Naive thymus-derived CD4-positive, alpha-beta T cell (primary cell): ENCODE results near the gene TREML2. TPM values are rescaled to one million over a fixed set of nuclear protein-coding genes. Genes with fewer than 3 reads are reported as not detected.
A peak's percentile ranks its signal among the peaks of the same experiment; 100 is the strongest.

Experiments
- ATAC-seq: fragments of 150-1000 bp; cut with Tn5 transposase; 2 replicates; pipeline ENCODE4 v1.10.0; 2021; ENCODE audit warnings: mild to moderate bottlenecking, moderate library complexity
- CTCF ChIA-PET: fragments of 350-600 bp; sonication (Branson Sonifier 250); formaldehyde crosslinking; loops from one replicate; lab custom pipeline; 2021; ENCODE audit warnings: antibody characterized with exemption; lab: Charles Lee
- POLR2A ChIA-PET: fragments of 350-600 bp; sonication (Branson Sonifier 250); formaldehyde crosslinking; loops from one replicate; lab custom pipeline; 2021; ENCODE audit warnings: antibody characterized with exemption, inconsistent platforms; lab: Charles Lee
- DNase-seq, 9 donors: peaks; one replicate each; pipeline versions ENCODE4 v3.0.0 to v3.0.0-alpha.2; 2020 to 2022; ENCODE audit warnings: mixed read lengths in 1 of 9
- H3K27ac ChIP-seq: one replicate; pipeline ENCODE4 v1.7.0; 2013; ENCODE audit warnings: mild to moderate bottlenecking, low read depth, low read length, moderate library complexity
- H3K27me3 ChIP-seq, 2 donors: one replicate each; pipeline ENCODE4 v1.7.0; 2013; ENCODE audit warnings: low read length in 2 of 2, mild to moderate bottlenecking in 2 of 2, moderate library complexity in 2 of 2; ENCODE audit not compliant: control insufficient read depth in 2 of 2, insufficient read depth in 2 of 2
- H3K36me3 ChIP-seq, 3 experiments: 1 replicate in 2 of 3; 2 replicates in 1 of 3; pipeline ENCODE4 v1.7.0; 2013; ENCODE audit warnings: low read length in 3 of 3, mild to moderate bottlenecking in 3 of 3, moderate library complexity in 1 of 3; ENCODE audit not compliant: insufficient read depth in 3 of 3, control insufficient read depth in 2 of 3
- H3K4me1 ChIP-seq, 2 donors: one replicate each; pipeline ENCODE4 v1.7.0; 2013; ENCODE audit warnings: low read length in 2 of 2, mild to moderate bottlenecking in 2 of 2, moderate library complexity in 1 of 2; ENCODE audit not compliant: control insufficient read depth in 2 of 2, insufficient read depth in 2 of 2
- H3K4me3 ChIP-seq: 2 replicates; pipeline ENCODE4 v1.7.0; 2013; ENCODE audit warnings: mild to moderate bottlenecking, low read length
- H3K9me3 ChIP-seq, 3 experiments: 1 replicate in 2 of 3; 2 replicates in 1 of 3; pipeline ENCODE4 v1.7.0; 2013; ENCODE audit warnings: low read length in 3 of 3; ENCODE audit not compliant: control insufficient read depth in 2 of 3
- H3K27ac Mint-ChIP-seq, 9 donors: one replicate each; pipeline ENCODE4 v1.8.0; 2020 to 2022; ENCODE audit warnings: mixed read lengths in 9 of 9, mild to moderate bottlenecking in 8 of 9, moderate library complexity in 5 of 9, inconsistent platforms in 2 of 9
- H3K27me3 Mint-ChIP-seq, 5 donors: one replicate each; pipeline ENCODE4 v1.8.0; 2021 to 2022; ENCODE audit warnings: mixed read lengths in 5 of 5, mild to moderate bottlenecking in 1 of 5
- H3K36me3 Mint-ChIP-seq, 5 donors: one replicate each; pipeline ENCODE4 v1.8.0; 2020 to 2022; ENCODE audit warnings: mixed read lengths in 5 of 5, mild to moderate bottlenecking in 3 of 5, inconsistent platforms in 1 of 5
- H3K4me1 Mint-ChIP-seq, 7 donors: one replicate each; pipeline ENCODE4 v1.8.0; 2020 to 2022; ENCODE audit warnings: mixed read lengths in 7 of 7, mild to moderate bottlenecking in 3 of 7, inconsistent platforms in 1 of 7
- H3K4me3 Mint-ChIP-seq, 10 donors: one replicate each; pipeline ENCODE4 v1.8.0; 2020 to 2022; ENCODE audit warnings: mild to moderate bottlenecking in 10 of 10, mixed read lengths in 10 of 10, moderate library complexity in 6 of 10, inconsistent platforms in 2 of 10
- H3K9me3 Mint-ChIP-seq, 11 donors: one replicate each; pipeline ENCODE4 v1.8.0; 2020 to 2022; ENCODE audit warnings: mixed read lengths in 11 of 11, mild to moderate bottlenecking in 4 of 11, inconsistent platforms in 1 of 11, moderate library complexity in 1 of 11
- intact Hi-C, 2 donors: fragments of 100-400 bp; cut with micrococcal nuclease; formaldehyde crosslinking; loops; one replicate each; pipeline ENCODE4 v1.15.1; 2023
- polyA plus RNA-seq, 2 donors: library from polyadenylated mRNA; unstranded; fragments of 300-500 nt; fragmentation: Illumina TruSeq; gene quantifications; one replicate each; pipeline ENCODE4 v1.2.3, GENCODE V29; 2021
- total RNA-seq, 6 experiments: library from RNA in 5 of 6; stranded (reverse) in 5 of 6; gene quantifications; 1 replicate in 5 of 6; 2 replicates in 1 of 6; pipeline ENCODE4 v1.2.3 and lab custom pipeline; 2021 to 2026

Gene TREML2
- total and polyA plus RNA-seq, 7 experiments from 2014 or later, result 0.54 to 19.8 (median 3.7) TPM

GRCh38 chr6:41187924-41188886 lies 12.7 kb downstream of the TREML2 start:
- Mint-ChIP-seq H3K4me1 (peaks cover 26 to 47% (median 38%) of the 10 kb centered on the region in 7 donors), H3K27me3 (no peaks in the 10 kb centered on the region), H3K4me3 (no peak overlapping the region), H3K9me3 (peaks cover 0 to 12% (median 6%) of the 10 kb centered on the region in 11 donors), H3K36me3 (peaks cover 3 to 33% (median 13%) of the 10 kb centered on the region in 5 donors), H3K27ac (peak overlapping the region in 1 of 9 donors; percentile 31)
- Histone ChIP-seq H3K9me3 (peaks cover 0 to 9% (median 0%) of the 10 kb centered on the region in 3 experiments), H3K36me3 (peaks cover 0 to 4% (median 0%) of the 10 kb centered on the region in 3 experiments), H3K27ac (no peak overlapping the region), H3K4me3 (no peak overlapping the region), H3K27me3 (no peaks in the 10 kb centered on the region), H3K4me1 (peaks cover 0 to 17% of the 10 kb centered on the region in 2 donors)
- DNase-seq (no peak), ATAC-seq (no peak)
- intact Hi-C loops, result no loop called here
- ChIA-PET CTCF (interaction anchor here (0.6 to 1.1 kb wide), 3 partner anchors 9 to 119 kb away, joined by 3 read pairs; no protein-coding TSS in a partner anchor), POLR2A (interaction anchor here (0.6 kb wide), 1 partner anchor 9 kb away, joined by 3 read pairs; no protein-coding TSS in a partner anchor)

- Histone ChIP-seq H3K27ac (no peak overlapping the region), H3K4me3 (no peak overlapping the region), H3K36me3 (no peaks in the 10 kb centered on the region), H3K4me1 (peaks cover 0 to 22% of the 10 kb centered on the region in 2 donors), H3K9me3 (peaks cover 0 to 9% (median 0%) of the 10 kb centered on the region in 3 experiments), H3K27me3 (no peaks in the 10 kb centered on the region)
- ATAC-seq (no peak), DNase-seq (no peak)
- POLR2A ChIA-PET, result interaction anchor here (0.6 kb wide), 1 partner anchor 74 kb away, joined by 3 read pairs; no protein-coding TSS in a partner anchor
- no peaks in the 10 kb centered on the region for H3K27me3 Mint-ChIP-seq
- intact Hi-C loops, result no loop called here
- H3K4me1 Mint-ChIP-seq, result peaks cover 30 to 52% (median 43%) of the 10 kb centered on the region in 7 donors
- peaks cover 3 to 21% (median 10%) of the 10 kb centered on the region in 5 donors for H3K36me3 Mint-ChIP-seq
- no peak overlapping the region for H3K4me3 Mint-ChIP-seq
- H3K9me3 Mint-ChIP-seq, result peaks cover 0 to 12% (median 6%) of the 10 kb centered on the region in 11 donors
- CTCF ChIA-PET, result no interaction called here
- peak overlapping the region in 4 of 9 donors; percentile 36 to 74 (median 58) for H3K27ac Mint-ChIP-seq
Observed at GRCh38 chr6:41186031-41186562, 14.9 kb downstream of the TREML2 start.

DNA sequence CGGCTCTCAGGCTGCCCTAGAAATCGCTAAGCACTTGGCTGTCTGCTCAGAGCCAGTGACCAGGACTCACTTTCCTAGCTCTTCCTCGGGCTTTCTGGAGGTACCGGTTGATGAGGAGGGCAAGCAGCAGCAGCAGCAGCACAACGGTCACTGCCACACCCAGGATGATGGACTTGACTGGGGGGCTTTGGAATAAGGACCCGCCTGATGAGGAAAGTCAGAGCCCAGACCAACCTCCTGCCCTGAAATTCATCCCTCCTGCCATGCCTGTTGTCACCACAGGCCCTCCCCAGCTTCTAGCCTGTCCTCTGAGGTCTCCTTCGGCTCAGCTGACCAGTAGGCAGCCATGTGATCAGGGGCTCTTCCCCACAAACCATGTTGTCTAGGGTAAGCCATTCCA lies 16.2 kb downstream of the TREML2 start:
- Mint-ChIP-seq H3K4me3 (peak overlapping the region in 1 of 10 donors; percentile 8), H3K4me1 (peaks cover 30 to 54% (median 43%) of the 10 kb centered on the region in 7 donors), H3K27ac (peak overlapping the region in 3 of 9 donors; percentile 41 to 51 (median 48)), H3K9me3 (peaks cover 0 to 6% (median 3%) of the 10 kb centered on the region in 11 donors), H3K36me3 (peaks cover 3 to 9% (median 4%) of the 10 kb centered on the region in 5 donors), H3K27me3 (no peaks in the 10 kb centered on the region)
- POLR2A ChIA-PET, result no interaction called here
- intact Hi-C loops, result loop anchor here (5.0 kb wide), 3 partner anchors 92 to 1837 kb away; no protein-coding TSS in a partner anchor
- H3K36me3 ChIP-seq, result no peaks in the 10 kb centered on the region
- no peak overlapping the region for H3K4me3 ChIP-seq
- peaks cover 0 to 4% (median 0%) of the 10 kb centered on the region in 3 experiments for H3K9me3 ChIP-seq
- no peak overlapping the region for H3K27ac ChIP-seq
- no peak for DNase-seq
- CTCF ChIA-PET, result no interaction called here
- peaks cover 0 to 22% of the 10 kb centered on the region in 2 donors for H3K4me1 ChIP-seq
- no peaks in the 10 kb centered on the region for H3K27me3 ChIP-seq
- ATAC-seq, result no peak

DNA sequence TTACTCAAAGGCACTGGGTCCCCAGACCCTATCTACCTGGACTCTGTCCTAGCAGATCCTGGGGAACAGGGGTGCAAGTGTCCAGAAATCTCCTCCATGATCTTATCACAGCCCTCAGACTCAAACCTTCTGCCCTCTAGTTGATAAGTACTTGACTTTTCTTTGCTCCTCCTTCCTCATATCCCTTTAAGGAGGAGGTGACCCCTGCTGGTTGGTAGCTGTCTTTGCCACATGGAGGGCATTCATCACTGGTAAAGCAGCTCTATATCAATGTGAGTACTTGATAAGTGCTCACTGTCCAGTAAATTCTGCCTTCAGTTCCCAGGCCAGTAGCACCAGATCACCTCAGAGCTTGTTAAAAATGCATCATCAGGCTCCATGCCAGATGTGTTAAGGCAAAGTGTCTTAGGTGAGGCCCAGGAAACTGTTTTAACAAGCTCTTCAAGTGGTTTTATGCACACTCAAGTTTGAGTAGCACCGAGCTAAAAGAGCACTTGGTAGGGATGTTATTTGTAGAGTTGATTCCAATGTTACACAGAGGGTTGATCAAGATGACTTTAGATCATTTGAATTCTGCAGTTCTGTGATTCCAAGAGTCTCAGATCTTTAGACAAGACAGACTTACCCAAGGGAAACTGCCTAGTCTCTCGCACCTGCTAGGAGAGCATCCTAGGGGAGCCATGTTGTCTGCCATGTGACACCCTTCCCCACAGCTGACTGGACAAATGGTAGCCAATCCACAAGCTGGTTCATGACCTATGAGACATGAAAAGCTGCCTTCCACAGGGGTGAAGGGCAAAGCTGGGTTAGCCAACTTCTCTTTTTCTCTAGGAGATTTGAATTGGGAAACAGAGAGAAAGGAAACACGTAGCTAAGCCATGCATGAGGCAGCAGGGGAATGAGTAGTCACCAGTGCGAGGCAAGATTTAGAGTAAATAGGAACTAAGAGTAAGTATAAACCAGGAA lies 18.6 kb downstream of the TREML2 start:
- H3K4me3 ChIP-seq, result no peak overlapping the region
- H3K9me3 Mint-ChIP-seq, result peaks cover 0 to under 1% (median 0%) of the 10 kb centered on the region in 11 donors
- DNase-seq (peak in 8 of 9 donors; percentile 34 to 68 (median 60)), ATAC-seq (peak; percentile 85)
- H3K9me3 ChIP-seq, result no peaks in the 10 kb centered on the region
- ChIA-PET CTCF (interaction anchor here (0.7 to 2.2 kb wide), 17 partner anchors 9 to 143 kb away, joined by 3 to 9 read pairs (median 3); partner anchors contain the start of gene TREML2), POLR2A (interaction anchor here (1.0 to 1.5 kb wide), 3 partner anchors 7 to 110 kb away, joined by 3 to 5 read pairs (median 3); partner anchors contain the start of gene NFYA)
- intact Hi-C loops, result loop anchor here (1.0 to 5.0 kb wide), 7 partner anchors 18 to 1835 kb away; partner anchors contain the start of genes NFYA (in 1 of the 2) and OARD1 (in 1 of the 2)
- peaks cover 0 to 10% (median 3%) of the 10 kb centered on the region in 5 donors for H3K27me3 Mint-ChIP-seq
- no peaks in the 10 kb centered on the region for H3K27me3 ChIP-seq
- no peaks in the 10 kb centered on the region for H3K36me3 ChIP-seq
- H3K4me1 ChIP-seq, result peaks cover 0 to 17% of the 10 kb centered on the region in 2 donors
- no peak overlapping the region for H3K27ac ChIP-seq
- H3K4me3 Mint-ChIP-seq, result no peak overlapping the region
- H3K4me1 Mint-ChIP-seq, result peaks cover 20 to 43% (median 34%) of the 10 kb centered on the region in 7 donors
- H3K27ac Mint-ChIP-seq, result peak overlapping the region in 5 of 9 donors; percentile 0 to 68 (median 5)
- peaks cover 0 to 6% (median 0%) of the 10 kb centered on the region in 5 donors for H3K36me3 Mint-ChIP-seq

GRCh38 chr6:41181566-41181965 lies 19.4 kb downstream of the TREML2 start:
- Mint-ChIP-seq H3K4me3 (peak overlapping the region in 1 of 10 donors; percentile 66), H3K9me3 (peaks cover 0 to 1% (median 0%) of the 10 kb centered on the region in 11 donors), H3K27me3 (peaks cover 0 to 16% (median 3%) of the 10 kb centered on the region in 5 donors), H3K36me3 (peaks cover 0 to 6% (median 0%) of the 10 kb centered on the region in 5 donors), H3K27ac (peak overlapping the region in 1 of 9 donors; percentile 0), H3K4me1 (peaks cover 22 to 37% (median 27%) of the 10 kb centered on the region in 7 donors)
- Histone ChIP-seq H3K9me3 (no peaks in the 10 kb centered on the region), H3K4me3 (no peak overlapping the region), H3K4me1 (peaks cover 0 to 17% of the 10 kb centered on the region in 2 donors), H3K36me3 (no peaks in the 10 kb centered on the region), H3K27me3 (no peaks in the 10 kb centered on the region), H3K27ac (no peak overlapping the region)
- POLR2A ChIA-PET, result interaction anchor here (1.0 to 1.5 kb wide), 3 partner anchors 8 to 109 kb away, joined by 3 to 5 read pairs (median 3); partner anchors contain the start of gene NFYA
- DNase-seq, result no peak
- intact Hi-C loops, result loop anchor here (5.0 kb wide), 3 partner anchors 89 to 1834 kb away; no protein-coding TSS in a partner anchor
- no peak for ATAC-seq
- CTCF ChIA-PET, result interaction anchor here (0.7 to 1.5 kb wide), 8 partner anchors 11 to 106 kb away, joined by 3 to 6 read pairs (median 4); no protein-coding TSS in a partner anchor
